ENCODE results near the gene CENPN. TPM values are rescaled to one million over a fixed set of nuclear protein-coding genes. Genes with fewer than 3 reads are reported as not detected.

The CENPN gene
- total RNA-seq, 4 donors from 2014 or later: 5.8 to 9.6 (median 6.6) TPM

DNA sequence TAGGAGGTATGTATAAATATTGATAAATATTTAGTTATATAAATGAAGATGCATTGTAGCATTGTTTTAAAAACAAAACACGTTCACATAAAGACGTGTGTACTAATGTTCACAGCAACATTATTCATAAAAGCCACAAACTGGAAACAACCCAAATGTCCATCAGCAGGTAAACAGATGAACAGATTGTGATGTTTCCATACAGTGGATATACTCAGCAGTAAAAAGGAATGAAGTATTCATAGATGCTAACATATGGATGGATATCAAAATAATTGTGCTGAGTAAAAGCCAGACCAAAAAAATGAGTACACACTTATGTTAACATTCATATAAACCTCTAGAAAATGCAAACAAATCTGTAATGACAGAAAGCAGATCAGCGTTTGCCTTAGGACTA is 6.0 kb downstream of the CENPN start:
- no peak overlapping the region for H3K27ac ChIP-seq (replicated peaks in 1 of 4)
- WGBS: 90% methylated on average over 3 of the region's 3 CpGs
- intact Hi-C loops (cut with DNase I): no loop called here
- H3K27me3 ChIP-seq: no peaks in the 10 kb centered on the region
- TF ChIP-seq POLR2AphosphoS5 (IDR thresholded peaks at IDR 0.05) (no peak), EP300 (IDR thresholded peaks at IDR 0.05) (no peak), POLR2A (IDR thresholded peaks at IDR 0.05; ENCODE audit: low read depth) (no peak)
- TF ChIP-seq, protein P1, sequence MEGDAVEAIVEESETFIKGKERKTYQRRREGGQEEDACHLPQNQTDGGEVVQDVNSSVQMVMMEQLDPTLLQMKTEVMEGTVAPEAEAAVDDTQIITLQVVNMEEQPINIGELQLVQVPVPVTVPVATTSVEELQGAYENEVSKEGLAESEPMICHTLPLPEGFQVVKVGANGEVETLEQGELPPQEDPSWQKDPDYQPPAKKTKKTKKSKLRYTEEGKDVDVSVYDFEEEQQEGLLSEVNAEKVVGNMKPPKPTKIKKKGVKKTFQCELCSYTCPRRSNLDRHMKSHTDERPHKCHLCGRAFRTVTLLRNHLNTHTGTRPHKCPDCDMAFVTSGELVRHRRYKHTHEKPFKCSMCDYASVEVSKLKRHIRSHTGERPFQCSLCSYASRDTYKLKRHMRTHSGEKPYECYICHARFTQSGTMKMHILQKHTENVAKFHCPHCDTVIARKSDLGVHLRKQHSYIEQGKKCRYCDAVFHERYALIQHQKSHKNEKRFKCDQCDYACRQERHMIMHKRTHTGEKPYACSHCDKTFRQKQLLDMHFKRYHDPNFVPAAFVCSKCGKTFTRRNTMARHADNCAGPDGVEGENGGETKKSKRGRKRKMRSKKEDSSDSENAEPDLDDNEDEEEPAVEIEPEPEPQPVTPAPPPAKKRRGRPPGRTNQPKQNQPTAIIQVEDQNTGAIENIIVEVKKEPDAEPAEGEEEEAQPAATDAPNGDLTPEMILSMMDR (IDR thresholded peaks at IDR 0.05): no peak
- H3K36me3 ChIP-seq: peaks cover 0 to 37% (median 14%) of the 10 kb centered on the region in 4 donors
- H3K4me1 ChIP-seq: peaks cover 3 to 17% (median 5%) of the 10 kb centered on the region in 4 donors
- DNase-seq (ENCODE audit: extremely low spot score): no peak
- H3K4me3 ChIP-seq: no peak overlapping the region
- H3K9me3 ChIP-seq: no peaks in the 10 kb centered on the region

DNA sequence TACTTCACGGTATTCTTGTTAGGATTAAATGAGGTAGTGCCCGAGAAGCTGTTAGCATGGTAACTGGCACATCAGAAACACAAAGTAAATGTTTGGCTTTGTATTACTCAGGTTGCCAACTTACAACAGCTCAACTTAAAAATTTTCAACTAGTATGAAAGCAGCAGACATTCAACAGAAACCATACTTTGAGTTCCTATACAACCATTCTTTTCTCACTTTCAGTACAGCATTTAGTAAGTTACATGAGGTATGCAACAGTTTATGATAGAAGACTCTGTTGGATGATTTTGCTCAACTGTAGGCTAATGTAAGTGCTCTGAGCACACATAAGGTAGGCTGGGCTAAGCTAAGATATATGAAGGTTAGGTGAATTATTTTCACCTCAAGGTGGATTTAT is 7.7 kb downstream of the CENPN start:
- intact Hi-C loops (cut with DNase I): no loop called here
- 72% methylated on average over 2 of the region's 2 CpGs for WGBS
- Histone ChIP-seq H3K27me3 (no peaks in the 10 kb centered on the region), H3K27ac (replicated peaks in 1 of 4) (peak overlapping the region in 2 of 4 donors; percentile 26 to 45), H3K9me3 (no peaks in the 10 kb centered on the region), H3K4me3 (no peak overlapping the region), H3K4me1 (peaks cover 0 to 11% (median 0%) of the 10 kb centered on the region in 4 donors), H3K36me3 (peaks cover 0 to 45% (median 20%) of the 10 kb centered on the region in 4 donors)
- no peak for DNase-seq (ENCODE audit: extremely low spot score)
- TF ChIP-seq POLR2A (IDR thresholded peaks at IDR 0.05; ENCODE audit: low read depth) (no peak), POLR2AphosphoS5 (IDR thresholded peaks at IDR 0.05) (no peak), EP300 (IDR thresholded peaks at IDR 0.05) (no peak)
- TF ChIP-seq, protein P1 (IDR thresholded peaks at IDR 0.05): no peak

DNA sequence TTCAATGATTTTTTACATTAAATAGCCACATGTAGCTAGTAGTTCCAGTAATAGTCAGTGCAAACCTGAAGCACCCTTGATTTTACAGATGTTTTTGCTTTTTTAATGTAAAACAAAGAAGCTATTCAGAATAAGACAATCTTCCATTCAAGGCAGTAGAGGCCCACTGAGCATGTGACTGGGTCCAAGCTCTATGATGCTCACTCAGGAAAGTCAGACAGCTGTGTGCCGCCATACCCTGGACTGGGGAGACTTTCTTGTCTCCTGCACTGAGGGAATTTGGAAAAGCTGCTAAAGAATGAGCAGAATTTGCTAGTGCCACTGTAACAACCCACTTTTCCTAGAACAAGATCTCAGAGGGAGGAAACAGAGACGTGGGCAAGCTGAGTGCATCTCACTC is 11.5 kb downstream of the CENPN start:
- no peaks in the 10 kb centered on the region for H3K9me3 ChIP-seq
- no peak overlapping the region for H3K27ac ChIP-seq (replicated peaks in 1 of 4)
- H3K27me3 ChIP-seq: no peaks in the 10 kb centered on the region
- H3K4me3 ChIP-seq: no peak overlapping the region
- peaks cover 0 to 11% (median 0%) of the 10 kb centered on the region in 4 donors for H3K4me1 ChIP-seq
- TF ChIP-seq EP300 (IDR thresholded peaks at IDR 0.05) (no peak), POLR2AphosphoS5 (IDR thresholded peaks at IDR 0.05) (no peak), POLR2A (IDR thresholded peaks at IDR 0.05; ENCODE audit: low read depth) (no peak)
- TF ChIP-seq, protein P1 (IDR thresholded peaks at IDR 0.05): no peak
- H3K36me3 ChIP-seq: peaks cover 0 to 59% (median 32%) of the 10 kb centered on the region in 4 donors
- DNase-seq (ENCODE audit: extremely low spot score): no peak
- 97% methylated on average over 2 of the region's 2 CpGs for WGBS
- intact Hi-C loops (cut with DNase I): no loop called here

DNA sequence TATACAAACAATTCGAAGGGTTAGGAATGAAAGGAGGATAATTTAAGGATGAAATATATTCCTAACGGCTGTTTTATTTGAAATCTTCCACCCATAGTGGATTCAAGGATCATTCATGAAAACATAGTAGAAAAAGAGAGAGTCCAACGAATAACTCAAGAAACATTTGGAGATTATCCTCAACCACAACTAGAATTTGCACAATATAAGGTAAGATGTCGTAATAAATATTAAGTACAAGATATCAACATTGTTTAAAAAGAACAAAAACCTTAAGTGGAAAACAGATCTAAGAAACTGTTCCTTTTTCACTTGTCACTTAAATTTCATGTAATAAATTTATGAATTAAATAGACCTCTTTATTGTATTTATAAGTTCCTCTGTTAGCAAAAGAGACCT is 19.4 kb downstream of the CENPN start:
- TF ChIP-seq POLR2AphosphoS5 (IDR thresholded peaks at IDR 0.05): no peak
- TF ChIP-seq, protein P1 (IDR thresholded peaks at IDR 0.05): no peak
- TF ChIP-seq POLR2A (IDR thresholded peaks at IDR 0.05; ENCODE audit: low read depth): no peak
- TF ChIP-seq EP300 (IDR thresholded peaks at IDR 0.05): no peak
- intact Hi-C loops (cut with DNase I): no loop called here
- 79% methylated on average over 4 of the region's 4 CpGs for WGBS

More for the DNA sequence above, 19.4 kb downstream of the CENPN start:
- Histone ChIP-seq H3K4me3 (no peak overlapping the region), H3K4me1 (no peaks in the 10 kb centered on the region), H3K27me3 (no peaks in the 10 kb centered on the region), H3K27ac (replicated peaks in 1 of 4) (no peak overlapping the region), H3K36me3 (peaks cover 0 to 23% (median 11%) of the 10 kb centered on the region in 4 donors), H3K9me3 (no peaks in the 10 kb centered on the region)
- no peak for DNase-seq (ENCODE audit: extremely low spot score)

Data from esophagus muscularis mucosa (tissue), 4 donors.